ENCODE data around the gene TNIK.

- no peak for TF ChIP-seq POLR2AphosphoS5 (IDR thresholded peaks at IDR 0.05)
- TF ChIP-seq POLR2A (IDR thresholded peaks at IDR 0.05): no peak
- TF ChIP-seq CTCF (IDR thresholded peaks at IDR 0.05): no peak
- TF ChIP-seq EP300 (IDR thresholded peaks at IDR 0.05): no peak
Observed at GRCh38 chr3:171249245-171249644, 211.0 kb downstream of the TNIK start.

Data from gastroesophageal sphincter (tissue), 3 donors.